ENCODE measurements around the gene EIF1AD.

EIF1AD gene

GRCh38 chr11:66006134-66006890 lies 4.4 kb upstream of the EIF1AD start:
- in situ Hi-C loops (cut with MboI; ENCODE audit: low sequenced_read_pairs): no loop called here

GRCh38 chr11:66004186-66004585 lies 2.2 kb upstream of the EIF1AD start:
- in situ Hi-C loops (cut with MboI; ENCODE audit: low sequenced_read_pairs): no loop called here

GRCh38 chr11:66003291-66003690 lies 1.3 kb upstream of the EIF1AD start:
- in situ Hi-C loops (cut with MboI; ENCODE audit: low sequenced_read_pairs): no loop called here

GRCh38 chr11:66002648-66003225 lies 780 bp upstream of the EIF1AD start:
- in situ Hi-C loops (cut with MboI; ENCODE audit: low sequenced_read_pairs): no loop called here

GRCh38 chr11:65997286-65997685 lies 4.7 kb downstream of the EIF1AD start:
- in situ Hi-C loops (cut with MboI; ENCODE audit: low sequenced_read_pairs): no loop called here

GRCh38 chr11:65992056-65992455 lies 9.9 kb downstream of the EIF1AD start:
- in situ Hi-C loops (cut with MboI; ENCODE audit: low sequenced_read_pairs): no loop called here

GRCh38 chr11:65988791-65989592 lies 13.0 kb downstream of the EIF1AD start:
- in situ Hi-C loops (cut with MboI; ENCODE audit: low sequenced_read_pairs): no loop called here

- in situ Hi-C loops (cut with MboI; ENCODE audit: low sequenced_read_pairs): no loop called here
Observed at GRCh38 chr11:65987336-65987735, 14.6 kb downstream of the EIF1AD start.

- in situ Hi-C loops (cut with MboI; ENCODE audit: low sequenced_read_pairs): no loop called here
Observed at GRCh38 chr11:65983589-65983987, 18.4 kb downstream of the EIF1AD start.

- in situ Hi-C loops (cut with MboI; ENCODE audit: low sequenced_read_pairs): no loop called here
Observed at GRCh38 chr11:65982824-65983588, 19.0 kb downstream of the EIF1AD start.

GRCh38 chr11:65981972-65982823 lies 19.8 kb downstream of the EIF1AD start:
- in situ Hi-C loops (cut with MboI; ENCODE audit: low sequenced_read_pairs): no loop called here

- in situ Hi-C loops (cut with MboI; ENCODE audit: low sequenced_read_pairs): no loop called here
Observed at GRCh38 chr11:65981101-65981740, 20.7 kb downstream of the EIF1AD start.

- in situ Hi-C loops (cut with MboI; ENCODE audit: low sequenced_read_pairs): no loop called here
Observed at GRCh38 chr11:65979261-65979759, 22.6 kb downstream of the EIF1AD start.

GRCh38 chr11:65978391-65979238 lies 23.3 kb downstream of the EIF1AD start:
- in situ Hi-C loops (cut with MboI; ENCODE audit: low sequenced_read_pairs): no loop called here

- in situ Hi-C loops (cut with MboI; ENCODE audit: low sequenced_read_pairs): no loop called here
Observed at GRCh38 chr11:65977621-65978390, 24.2 kb downstream of the EIF1AD start.

GRCh38 chr11:65976216-65977176 lies 25.5 kb downstream of the EIF1AD start:
- in situ Hi-C loops (cut with MboI; ENCODE audit: low sequenced_read_pairs): no loop called here

GRCh38 chr11:65975771-65976170 lies 26.2 kb downstream of the EIF1AD start:
- in situ Hi-C loops (cut with MboI; ENCODE audit: low sequenced_read_pairs): no loop called here
